Trophoblast cell (in vitro differentiated cells and primary cell): ENCODE results near the gene EVI5.
"Not testable (repeated sequence)": the region's sequence is repeated elsewhere in the genome, so short reads cannot be mapped to it uniquely, and the experiment has no call there.

ENCODE experiments used
- DNase-seq, 2 donors: peaks; one replicate each; pipeline ENCODE4 v3.0.0-alpha.2; 2016
- H2AFZ ChIP-seq: 2 replicates; pipeline ENCODE4 v1.6.1; 2013; ENCODE audit warnings: low read length, moderate library complexity, mild to moderate bottlenecking; ENCODE audit not compliant: insufficient read depth, poor library complexity
- H2AK5ac ChIP-seq: 2 replicates; pipeline ENCODE4 v1.6.1; 2013; ENCODE audit warnings: mild to moderate bottlenecking, low read length
- H2BK120ac ChIP-seq: 2 replicates; pipeline ENCODE4 v1.6.1; 2013; ENCODE audit warnings: low read length, mild to moderate bottlenecking, moderate library complexity; ENCODE audit not compliant: insufficient read depth, poor library complexity
- H2BK12ac ChIP-seq: 2 replicates; pipeline ENCODE4 v1.6.1; 2013; ENCODE audit warnings: mild to moderate bottlenecking, low read length, moderate library complexity
- H2BK5ac ChIP-seq: 2 replicates; pipeline ENCODE4 v1.6.1; 2013; ENCODE audit warnings: low read length, low read depth, moderate library complexity, mild to moderate bottlenecking; ENCODE audit not compliant: poor library complexity
- H3K14ac ChIP-seq: 2 replicates; pipeline ENCODE4 v1.6.1; 2013; ENCODE audit warnings: mild to moderate bottlenecking, low read length
- H3K18ac ChIP-seq: 2 replicates; pipeline ENCODE4 v1.6.1; 2013; ENCODE audit warnings: mild to moderate bottlenecking, low read length
- H3K23ac ChIP-seq: 2 replicates; pipeline ENCODE4 v1.6.1; 2013; ENCODE audit warnings: low read length
- H3K27ac ChIP-seq: 2 replicates; pipeline ENCODE4 v1.5.1; 2013; ENCODE audit warnings: low read depth, mild to moderate bottlenecking, inconsistent platforms, low read length, moderate library complexity
- H3K27me3 ChIP-seq: 2 replicates; pipeline ENCODE4 v1.6.1; 2013; ENCODE audit warnings: inconsistent platforms, mild to moderate bottlenecking, low read length, moderate library complexity; ENCODE audit not compliant: insufficient read depth
- H3K36me3 ChIP-seq, 2 experiments: 1 replicate in 1 of 2; 2 replicates in 1 of 2; pipeline ENCODE4 v1.6.1; 2013; ENCODE audit warnings: low read length in 2 of 2, mild to moderate bottlenecking in 2 of 2, moderate library complexity in 1 of 2; ENCODE audit not compliant: insufficient read depth in 2 of 2, control insufficient read depth in 1 of 2
- H3K4ac ChIP-seq: 2 replicates; pipeline ENCODE4 v1.6.1; 2013; ENCODE audit warnings: low read depth, mild to moderate bottlenecking, low read length, moderate library complexity
- H3K4me1 ChIP-seq, 2 experiments: 1 replicate in 1 of 2; 2 replicates in 1 of 2; pipeline ENCODE4 v1.6.1; 2013; ENCODE audit warnings: low read length in 2 of 2, mild to moderate bottlenecking in 2 of 2, moderate library complexity in 1 of 2; ENCODE audit not compliant: insufficient read depth in 2 of 2, control insufficient read depth in 1 of 2
- H3K4me2 ChIP-seq: 2 replicates; pipeline ENCODE4 v1.6.1; 2013; ENCODE audit warnings: inconsistent platforms, mild to moderate bottlenecking, low read length, moderate library complexity
- H3K4me3 ChIP-seq: 2 replicates; pipeline ENCODE4 v1.5.1; 2013; ENCODE audit warnings: mild to moderate bottlenecking, low read depth, low read length, inconsistent platforms
- H3K79me1 ChIP-seq: one replicate; pipeline ENCODE4 v1.6.1; 2013; ENCODE audit warnings: low read length
- H3K79me2 ChIP-seq: 2 replicates; pipeline ENCODE4 v1.6.1; 2013; ENCODE audit warnings: low read length, mild to moderate bottlenecking; ENCODE audit not compliant: control insufficient read depth, insufficient read depth, poor library complexity
- H3K9ac ChIP-seq: 2 replicates; pipeline ENCODE4 v1.6.1; 2013; ENCODE audit warnings: mild to moderate bottlenecking, low read length
- H3K9me3 ChIP-seq: 2 replicates; pipeline ENCODE4 v1.6.1; 2013; ENCODE audit warnings: low read depth, mild to moderate bottlenecking, control low read depth, inconsistent platforms, low read length; ENCODE audit not compliant: insufficient read depth
- H4K12ac ChIP-seq: 2 replicates; pipeline ENCODE4 v1.6.1; 2013; ENCODE audit warnings: low read depth, mild to moderate bottlenecking, low read length, moderate library complexity
- H4K8ac ChIP-seq: 2 replicates; pipeline ENCODE4 v1.6.1; 2013; ENCODE audit warnings: low read depth, mild to moderate bottlenecking, low read length, moderate library complexity
- H4K91ac ChIP-seq: one replicate; pipeline ENCODE4 v1.6.1; 2013; ENCODE audit warnings: low read depth, mild to moderate bottlenecking, low read length, moderate library complexity
- WGBS: extraction: QIAGEN DNeasy Blood & Tissue Kit; methylation state at CpG from one replicate; pipeline ENCODE4 v1.1.7; 2013; ENCODE audit warnings: missing lambda C conversion rate; ENCODE audit not compliant: insufficient read length, insufficient coverage; ENCODE audit errors: extremely low coverage; 5-methylcytosine and 5-hydroxymethylcytosine counted together

The EVI5 gene

DNA sequence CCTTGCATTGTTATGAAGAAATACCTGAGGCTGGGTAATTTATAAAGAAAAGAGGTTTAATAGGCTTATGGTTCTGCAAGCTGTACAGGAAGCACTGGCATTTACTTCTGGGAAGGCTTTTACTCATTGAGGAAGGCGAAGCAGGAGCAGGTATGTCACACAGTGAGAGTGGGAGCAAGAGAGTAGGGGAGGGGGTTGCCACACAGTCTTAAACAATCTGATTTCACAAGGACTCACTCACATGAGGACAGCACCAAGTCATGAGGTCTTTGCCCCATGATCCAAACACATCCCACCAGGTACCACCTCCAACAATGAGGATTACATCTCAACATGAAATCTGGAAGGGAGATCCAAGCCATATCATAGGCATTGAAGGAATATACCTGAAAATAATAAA, 127.2 kb downstream of the EVI5 start:
- Histone ChIP-seq H3K18ac (no peak overlapping the region), H2AK5ac (no peak overlapping the region), H3K27me3 (no peaks in the 10 kb centered on the region), H3K9ac (no peak overlapping the region), H3K4me2 (no peak overlapping the region), H3K14ac (no peak overlapping the region), H3K36me3 (peaks cover 7 to 10% of the 10 kb centered on the region in 2 experiments), H3K4me3 (no peak overlapping the region), H3K27ac (no peak overlapping the region), H2BK12ac (no peak overlapping the region), H4K91ac (no peak overlapping the region), H3K79me1 (no peaks in the 10 kb centered on the region), H3K4me1 (no peaks in the 10 kb centered on the region), H3K79me2 (no peaks in the 10 kb centered on the region), H3K9me3 (no peaks in the 10 kb centered on the region), H3K23ac (no peak overlapping the region), H4K8ac (no peak overlapping the region), H3K4ac (no peak overlapping the region), H2AFZ (no peak overlapping the region), H2BK5ac (no peak overlapping the region), H2BK120ac (no peak overlapping the region), H4K12ac (no peak overlapping the region)
- DNase-seq: no peak
- WGBS: no CpG with 5 or more reads among the region's 1 CpG

DNA sequence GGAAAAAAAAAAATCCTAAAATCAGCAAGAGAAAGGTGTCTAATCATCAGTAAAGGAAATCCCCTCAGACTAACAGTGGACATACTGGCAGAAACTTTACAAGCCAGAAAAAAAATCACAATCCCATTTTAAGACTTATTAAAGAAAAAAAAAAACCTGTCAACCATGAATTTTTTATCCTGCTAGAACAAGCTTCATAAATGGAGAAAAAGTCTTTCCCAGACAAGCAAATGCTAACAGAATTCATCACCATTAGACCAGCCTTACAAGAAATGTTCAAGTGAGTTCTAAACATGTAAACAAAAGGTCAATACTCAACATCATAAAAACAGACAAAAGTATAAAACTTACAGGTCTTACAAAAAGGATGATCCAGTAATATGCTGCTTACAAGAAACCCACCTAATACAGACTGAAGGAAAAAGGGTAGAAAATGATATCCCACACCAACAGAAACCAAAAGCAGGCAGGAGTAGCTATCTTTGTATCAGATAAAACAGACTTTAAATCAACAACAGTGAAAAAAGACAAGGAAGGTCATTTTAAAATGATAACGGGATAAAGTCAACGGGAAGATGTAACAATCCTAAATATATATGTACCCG, 129.6 kb downstream of the EVI5 start:
- no peak overlapping the region for H3K18ac ChIP-seq
- H2BK12ac ChIP-seq: no peak overlapping the region
- no peaks in the 10 kb centered on the region for H3K79me1 ChIP-seq
- H3K79me2 ChIP-seq: no peaks in the 10 kb centered on the region
- H3K9ac ChIP-seq: no peak overlapping the region
- no peak overlapping the region for H3K23ac ChIP-seq
- H3K4me2 ChIP-seq: no peak overlapping the region
- no peak overlapping the region for H4K12ac ChIP-seq
- H2AK5ac ChIP-seq: no peak overlapping the region
- H4K8ac ChIP-seq: no peak overlapping the region
- H2BK120ac ChIP-seq: no peak overlapping the region
- H3K4me1 ChIP-seq: no peaks in the 10 kb centered on the region
- peaks cover 7 to 8% of the 10 kb centered on the region in 2 experiments for H3K36me3 ChIP-seq
- no peak overlapping the region for H3K27ac ChIP-seq
- H3K9me3 ChIP-seq: no peaks in the 10 kb centered on the region
- H3K4ac ChIP-seq: no peak overlapping the region
- H2AFZ ChIP-seq: no peak overlapping the region
- H3K27me3 ChIP-seq: no peaks in the 10 kb centered on the region
- no peak overlapping the region for H3K14ac ChIP-seq
- H4K91ac ChIP-seq: no peak overlapping the region
- no CpG with 5 or more reads among the region's 3 CpGs for WGBS
- H3K4me3 ChIP-seq: no peak overlapping the region
- no peak overlapping the region for H2BK5ac ChIP-seq
- DNase-seq: no peak

DNA sequence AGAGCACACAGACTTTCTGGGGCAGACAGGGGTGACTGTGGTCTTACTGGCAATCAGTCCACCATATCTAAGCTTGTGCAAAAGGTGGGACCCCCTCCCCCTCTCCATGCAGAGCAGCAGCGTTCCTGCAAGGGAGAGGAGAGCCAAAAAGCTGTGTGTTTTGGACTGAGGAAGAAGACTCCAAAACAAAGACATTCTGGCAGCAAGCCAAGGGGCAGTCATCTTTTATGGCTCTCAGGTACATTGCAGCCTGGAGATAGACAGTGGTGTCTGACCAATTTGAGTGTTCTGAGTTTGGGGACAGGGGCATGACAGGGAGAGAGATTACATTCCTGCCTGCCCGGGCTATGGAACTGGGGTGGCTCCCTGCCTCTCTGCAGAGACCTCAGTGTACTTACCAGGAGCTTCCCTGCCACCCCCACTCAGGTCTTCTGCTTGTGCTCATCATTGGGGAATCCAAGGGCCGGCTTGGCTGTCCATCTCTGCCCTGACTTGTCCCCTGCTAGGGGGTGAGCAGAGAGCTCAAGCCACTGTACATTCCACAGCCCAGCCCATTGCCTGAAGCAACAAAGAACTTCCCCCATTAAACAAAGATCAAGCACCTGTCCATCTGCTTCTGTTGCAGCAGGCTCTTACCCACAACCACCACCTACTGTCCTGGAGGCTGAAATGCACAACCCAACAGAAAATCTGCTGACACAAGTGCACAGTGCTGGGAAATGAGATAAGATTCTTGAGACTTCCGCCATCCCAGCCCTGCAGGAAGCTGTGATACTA, 131.1 kb downstream of the EVI5 start:
- H2BK5ac ChIP-seq: no peak overlapping the region
- H3K4me2 ChIP-seq: no peak overlapping the region
- no peaks in the 10 kb centered on the region for H3K27me3 ChIP-seq
- no peak overlapping the region for H2AK5ac ChIP-seq
- H3K18ac ChIP-seq: no peak overlapping the region
- no peak overlapping the region for H2AFZ ChIP-seq
- H3K4ac ChIP-seq: no peak overlapping the region
- no peak overlapping the region for H3K9ac ChIP-seq
- peak; percentile 2 to 16 for DNase-seq
- WGBS: no CpG with 5 or more reads among the region's 4 CpGs
- no peak overlapping the region for H2BK12ac ChIP-seq
- H3K36me3 ChIP-seq: peaks cover 7 to 8% of the 10 kb centered on the region in 2 experiments
- H2BK120ac ChIP-seq: no peak overlapping the region
- H3K23ac ChIP-seq: no peak overlapping the region
- H3K79me2 ChIP-seq: no peaks in the 10 kb centered on the region
- H4K91ac ChIP-seq: no peak overlapping the region
- H4K12ac ChIP-seq: no peak overlapping the region
- no peaks in the 10 kb centered on the region for H3K79me1 ChIP-seq
- no peak overlapping the region for H3K14ac ChIP-seq
- H3K9me3 ChIP-seq: no peaks in the 10 kb centered on the region
- H4K8ac ChIP-seq: no peak overlapping the region
- H3K27ac ChIP-seq: no peak overlapping the region
- H3K4me1 ChIP-seq: no peaks in the 10 kb centered on the region
- H3K4me3 ChIP-seq: no peak overlapping the region

- not testable (repeated sequence) for H3K18ac ChIP-seq, H2AK5ac ChIP-seq, H3K14ac ChIP-seq, H3K79me2 ChIP-seq, H2BK12ac ChIP-seq, H2BK120ac ChIP-seq, H3K36me3 ChIP-seq, H2AFZ ChIP-seq, H2BK5ac ChIP-seq, H4K91ac ChIP-seq, H3K27me3 ChIP-seq, H3K23ac ChIP-seq, H4K8ac ChIP-seq, H3K4me3 ChIP-seq, DNase-seq, H3K4me2 ChIP-seq, H3K79me1 ChIP-seq, H4K12ac ChIP-seq, H3K27ac ChIP-seq, H3K4ac ChIP-seq, H3K4me1 ChIP-seq, H3K9me3 ChIP-seq, H3K9ac ChIP-seq
- WGBS: no CpG with 5 or more reads among the region's 3 CpGs
Measured at GRCh38 chr1:92640686-92641085, 144.2 kb downstream of the EVI5 start.
